ENCODE data around the gene TM4SF5.

Gene TM4SF5

DNA sequence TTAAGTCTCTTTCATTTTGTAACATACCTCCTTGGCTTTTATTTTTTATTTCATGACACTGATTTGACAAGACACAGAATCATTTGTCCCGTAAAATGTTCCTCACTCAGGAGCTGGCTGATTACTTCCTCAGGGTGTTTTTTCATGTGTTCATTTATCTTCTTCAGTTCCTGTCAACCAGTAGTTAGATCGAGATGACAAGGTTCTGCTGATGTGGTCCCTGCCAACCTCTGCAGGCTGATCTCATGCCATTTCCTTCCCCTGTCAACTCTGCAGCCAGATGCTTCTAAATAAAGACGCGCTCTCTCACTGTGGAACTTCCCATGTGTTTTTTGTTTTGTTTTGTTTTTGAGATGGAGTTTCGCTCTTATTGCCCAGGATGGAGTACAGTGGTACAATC is 23.8 kb upstream of the TM4SF5 start:
- DNase-seq (ENCODE audit: low read depth in 2 of 2), result no peak

DNA sequence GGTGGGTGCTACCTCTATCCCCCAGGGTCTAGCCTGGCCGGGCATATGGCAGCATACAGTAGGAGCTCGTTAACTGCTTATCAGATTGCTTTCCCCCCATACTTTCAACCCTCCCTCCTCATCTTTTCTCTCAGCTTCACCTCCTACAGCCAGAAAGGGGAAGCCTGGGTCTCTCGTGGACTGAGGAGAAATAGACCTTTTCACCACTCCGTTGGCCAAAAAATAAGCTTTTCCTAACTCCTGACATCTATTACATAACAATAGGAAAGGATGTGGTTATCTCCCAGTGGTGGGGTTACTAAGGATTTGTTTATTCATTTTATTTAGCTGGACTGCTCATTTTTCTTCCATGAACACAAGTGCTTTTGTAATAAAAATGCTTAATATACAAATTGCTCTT is 23.0 kb upstream of the TM4SF5 start:
- no peak for DNase-seq (ENCODE audit: low read depth in 2 of 2)

DNA sequence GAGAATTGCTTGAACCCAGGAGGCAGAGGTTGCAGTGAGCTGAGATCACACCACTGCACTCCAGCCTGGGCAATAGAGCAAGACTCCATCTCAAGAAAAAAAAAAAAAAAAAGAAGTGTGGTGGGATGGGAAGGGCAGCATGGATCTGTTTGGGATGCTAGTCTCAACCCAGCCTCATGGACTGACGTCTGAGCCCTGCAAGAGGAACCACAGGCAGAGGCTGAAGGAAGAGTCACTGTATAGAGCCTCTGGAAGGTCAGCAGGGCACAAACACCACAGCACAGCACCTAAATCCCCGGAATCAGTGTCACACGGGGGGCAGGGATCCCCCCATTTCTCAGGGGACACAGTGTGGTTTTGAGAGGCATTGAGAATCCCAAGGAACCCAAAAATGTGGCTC is 21.1 kb upstream of the TM4SF5 start:
- no peak for DNase-seq (ENCODE audit: low read depth in 2 of 2)

DNA sequence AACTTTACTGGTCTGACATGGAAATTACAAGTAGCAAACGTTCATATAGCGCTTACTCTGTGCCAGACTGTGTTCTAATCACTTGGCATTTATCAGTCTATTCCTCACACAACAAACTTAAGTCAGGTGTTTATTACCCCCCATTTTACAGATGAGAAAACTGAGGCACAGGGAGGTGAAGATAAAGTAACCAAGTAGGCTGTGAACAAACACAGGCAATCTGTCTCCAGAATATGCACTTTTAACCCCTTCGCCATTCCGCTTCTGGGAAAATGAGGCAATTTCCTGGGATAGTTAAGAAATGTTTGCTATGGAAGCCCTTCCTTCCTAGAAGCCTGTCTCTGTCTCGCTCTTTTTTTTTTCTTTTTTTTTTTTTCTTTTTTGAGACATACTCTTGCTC is 19.8 kb upstream of the TM4SF5 start:
- no peak for DNase-seq (ENCODE audit: low read depth in 2 of 2)

DNA sequence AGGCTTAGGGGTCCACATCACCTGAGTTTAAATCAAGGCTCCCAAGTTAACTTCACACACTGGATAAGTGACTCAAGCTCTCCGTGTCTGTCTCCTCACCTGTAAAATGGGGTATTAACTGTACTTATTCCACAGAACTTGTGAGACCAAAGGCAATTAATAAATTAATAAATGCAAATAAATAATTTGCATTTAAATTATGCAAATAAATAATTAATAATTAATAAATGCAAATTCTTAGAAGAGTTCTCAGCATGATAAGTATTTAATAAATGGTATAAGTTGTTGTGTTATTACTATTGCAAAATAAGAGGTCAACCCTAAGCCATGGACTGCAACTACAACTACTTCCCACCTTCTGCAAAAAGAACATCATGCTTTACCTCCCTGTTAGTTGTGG is 18.3 kb upstream of the TM4SF5 start:
- no peak for DNase-seq (ENCODE audit: low read depth in 2 of 2)

DNA sequence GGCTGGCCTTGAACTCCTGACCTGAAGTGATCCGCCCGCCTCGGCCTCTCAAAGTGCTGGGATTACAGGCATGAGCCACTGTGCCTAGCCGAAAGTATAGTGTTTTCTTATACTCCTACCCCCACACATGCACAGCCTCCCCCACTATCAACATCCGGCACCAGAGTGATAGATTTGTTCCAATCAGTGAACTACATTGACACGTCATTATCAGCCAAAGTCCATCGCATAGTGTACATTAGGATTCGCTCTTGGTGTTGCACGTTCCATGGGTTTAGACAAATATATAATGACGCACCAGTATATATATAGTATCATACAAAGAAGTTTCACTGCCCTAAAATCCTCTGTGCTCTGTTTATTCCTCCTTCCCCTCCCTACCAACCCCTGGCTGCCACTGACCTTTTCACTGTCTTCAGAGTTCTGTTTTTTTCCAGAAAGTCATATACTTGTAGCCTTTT is 11.9 kb upstream of the TM4SF5 start:
- DNase-seq (ENCODE audit: low read depth in 2 of 2), result no peak

DNA sequence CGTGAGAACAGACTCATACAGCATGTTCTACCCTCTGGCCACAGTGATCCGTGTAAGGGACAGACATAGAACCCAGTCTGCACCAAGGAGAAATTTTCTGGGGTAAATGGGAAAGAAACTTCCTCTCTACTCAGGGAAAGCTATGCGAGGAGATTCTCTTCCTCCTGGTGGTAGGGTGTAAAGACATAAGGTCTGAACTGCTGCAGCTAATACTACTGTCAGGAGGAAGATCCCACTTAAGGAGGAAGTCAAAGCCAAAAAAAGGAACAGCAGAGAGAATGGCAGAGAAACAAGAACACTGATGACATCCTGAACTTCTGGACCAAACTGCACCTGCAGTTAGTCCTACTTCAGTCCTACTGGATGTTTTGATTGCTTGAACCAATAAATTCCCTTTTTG is 7.1 kb upstream of the TM4SF5 start:
- no peak for DNase-seq (ENCODE audit: low read depth in 2 of 2)

DNA sequence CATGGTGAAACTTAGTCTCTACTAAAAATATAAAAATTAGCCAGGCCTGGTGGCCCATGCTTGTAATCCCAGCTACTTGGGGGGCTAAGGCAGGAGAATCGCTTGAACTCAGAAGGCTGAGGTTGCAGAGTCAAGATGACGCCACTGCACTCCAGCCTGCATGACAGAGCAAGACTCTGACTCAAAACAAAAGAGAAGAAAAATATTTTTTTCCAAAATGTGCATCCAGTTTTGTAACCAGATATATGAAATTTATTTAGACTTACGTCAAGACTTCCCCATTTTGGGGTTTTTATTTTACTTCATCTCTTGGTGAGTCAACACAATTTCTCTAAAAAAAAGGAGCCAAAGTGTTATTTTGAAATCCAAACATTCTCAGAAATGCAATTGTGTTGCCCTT is 5.5 kb upstream of the TM4SF5 start:
- no peak for DNase-seq (ENCODE audit: low read depth in 2 of 2)

DNA sequence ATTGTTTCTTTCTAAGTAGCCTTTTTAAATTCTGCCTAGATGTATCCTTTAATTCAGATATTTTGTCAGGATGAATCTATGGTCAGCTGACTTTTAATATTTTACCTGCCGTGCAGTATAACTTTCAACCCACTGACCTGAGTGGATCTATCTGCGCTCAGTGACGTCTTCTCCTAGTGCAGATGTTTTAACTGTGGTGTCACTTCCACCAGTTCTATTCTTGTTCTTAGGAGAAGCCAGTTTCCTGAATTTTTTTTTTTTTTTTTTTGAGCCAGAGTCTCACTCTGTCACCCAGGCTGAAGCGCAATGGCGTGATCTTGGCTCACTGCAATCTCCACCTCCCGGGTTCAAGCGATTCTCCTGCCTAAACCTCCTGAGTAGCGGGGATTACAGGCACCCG is 5.0 kb upstream of the TM4SF5 start:
- DNase-seq (ENCODE audit: low read depth in 2 of 2), result no peak

DNA sequence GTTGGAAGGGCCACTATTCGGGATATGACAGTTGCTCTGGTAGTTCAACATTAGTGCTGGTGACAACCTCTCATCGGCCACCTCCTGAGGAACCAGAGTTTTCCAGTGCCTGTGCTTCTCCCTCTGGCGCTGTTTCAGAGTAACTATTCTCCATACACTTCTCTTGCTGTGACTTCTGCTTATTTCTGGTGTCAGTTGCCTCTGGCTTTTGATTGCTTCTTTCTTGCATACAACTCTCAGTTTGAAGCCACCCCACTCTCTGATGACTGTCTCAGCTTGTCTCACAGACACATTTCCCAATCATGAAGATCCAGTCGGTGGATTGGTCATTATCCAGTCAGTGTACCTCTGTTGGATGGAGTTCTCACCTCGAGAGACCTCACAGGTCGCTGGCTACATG is 3.4 kb upstream of the TM4SF5 start:
- DNase-seq (ENCODE audit: low read depth in 2 of 2), result no peak

DNA sequence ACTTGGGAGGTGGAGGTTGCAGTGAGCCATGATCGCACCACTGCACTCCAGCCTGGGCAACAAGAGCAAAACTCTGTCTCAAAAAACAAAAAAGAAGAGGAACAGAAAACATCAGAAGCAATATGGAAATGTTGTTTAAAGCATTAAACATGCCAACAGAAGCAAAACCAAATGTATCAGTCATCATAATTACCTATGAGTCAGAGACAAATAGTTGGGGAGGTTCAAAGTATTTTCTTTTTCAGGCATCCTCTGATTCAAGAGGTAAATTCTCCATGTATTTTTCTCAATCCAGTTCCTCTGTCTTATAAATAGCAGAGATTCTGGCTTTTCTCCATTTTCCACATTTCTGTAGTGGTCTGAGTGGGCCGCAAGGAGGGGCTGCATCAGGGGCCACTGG is 2.1 kb upstream of the TM4SF5 start:
- no peak for DNase-seq (ENCODE audit: low read depth in 2 of 2)

DNA sequence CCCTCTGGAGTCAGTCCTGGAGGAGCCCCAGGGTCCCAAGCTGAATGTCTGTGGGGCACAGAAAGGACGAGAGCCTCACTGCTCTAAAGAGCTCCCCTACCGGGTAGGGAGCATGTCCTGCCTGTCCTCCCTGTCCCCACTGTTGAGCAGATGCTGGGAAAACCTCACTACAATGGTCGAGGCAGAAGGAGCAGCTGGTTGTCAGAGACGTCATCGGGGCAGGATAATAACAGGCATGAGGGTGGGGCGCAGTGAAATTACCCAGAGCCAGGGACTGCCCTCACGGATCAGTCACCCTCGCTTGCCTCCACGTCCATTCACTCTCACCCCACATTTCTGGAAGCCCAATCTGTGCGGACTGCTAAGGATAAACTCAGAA is 538 bp downstream of the TM4SF5 start:
- DNase-seq (ENCODE audit: low read depth in 2 of 2), result no peak

DNA sequence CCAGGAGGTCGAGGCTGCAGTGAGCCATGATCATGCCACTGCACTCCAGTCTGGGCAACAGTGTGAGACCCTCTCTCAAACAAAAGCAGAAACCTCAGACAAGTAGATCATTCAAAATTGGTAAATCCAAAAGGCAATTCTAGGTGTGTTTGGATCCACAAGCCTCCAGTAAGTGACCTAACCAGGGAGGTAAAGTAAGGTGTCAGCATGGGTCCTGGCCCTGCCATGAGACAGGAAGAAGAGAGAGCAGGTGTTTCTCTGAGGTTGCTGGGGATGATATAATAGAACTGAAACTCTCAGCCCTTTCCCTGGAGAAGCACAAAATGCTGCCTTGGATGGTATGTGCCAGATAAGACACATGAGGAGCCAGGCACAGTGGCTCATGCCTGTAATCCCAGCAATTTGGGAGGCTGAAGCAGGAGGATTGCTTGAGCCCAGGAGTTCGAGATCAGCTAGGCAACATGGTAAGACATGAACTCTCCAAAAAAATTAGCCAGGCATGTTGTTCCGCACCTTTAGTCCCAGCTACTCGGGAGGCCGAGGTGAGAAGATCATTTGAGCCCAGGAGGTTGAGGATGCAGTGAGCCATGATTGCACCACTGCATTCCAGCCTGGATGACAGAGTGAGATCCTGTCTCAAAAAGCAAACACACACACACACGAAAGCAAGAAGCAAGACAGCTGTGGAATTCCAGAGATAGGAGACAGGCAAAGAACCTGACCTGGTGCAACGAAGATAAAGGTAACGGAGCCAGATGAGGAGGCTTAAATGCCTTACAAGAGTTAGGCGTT is 6.5 kb downstream of the TM4SF5 start:
- no peak for DNase-seq (ENCODE audit: low read depth in 2 of 2)

DNA sequence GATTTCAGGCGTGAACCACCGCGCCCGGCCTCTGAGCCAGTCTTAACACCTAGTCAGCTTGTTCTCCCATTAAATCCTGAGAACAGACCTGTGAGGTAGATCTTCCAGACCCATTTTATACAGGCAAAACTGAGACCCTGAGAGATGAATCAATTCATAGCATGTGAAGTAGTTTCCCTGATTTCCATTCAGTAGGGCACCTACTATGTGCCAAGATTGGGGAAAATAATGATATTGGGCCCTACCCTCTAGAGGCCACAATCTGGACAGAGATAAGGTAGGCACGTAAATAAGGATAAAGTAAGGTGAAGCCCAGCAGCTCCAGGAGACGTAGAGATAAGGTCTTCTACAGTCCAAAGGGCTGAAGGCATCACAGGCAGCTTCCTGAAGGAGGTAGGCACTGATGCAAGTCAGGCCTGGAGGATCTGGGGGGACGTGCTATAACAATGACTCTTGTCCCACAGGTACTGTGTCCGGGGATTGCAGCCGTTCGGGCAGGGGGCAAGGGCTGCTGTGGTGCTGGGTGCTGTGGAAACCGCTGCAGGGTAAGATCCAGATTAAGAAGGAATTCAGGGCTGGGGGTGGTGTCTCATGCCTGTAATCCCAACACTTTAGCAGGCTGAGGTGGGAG is 8.8 kb downstream of the TM4SF5 start:
- DNase-seq (ENCODE audit: low read depth in 2 of 2), result no peak

DNA sequence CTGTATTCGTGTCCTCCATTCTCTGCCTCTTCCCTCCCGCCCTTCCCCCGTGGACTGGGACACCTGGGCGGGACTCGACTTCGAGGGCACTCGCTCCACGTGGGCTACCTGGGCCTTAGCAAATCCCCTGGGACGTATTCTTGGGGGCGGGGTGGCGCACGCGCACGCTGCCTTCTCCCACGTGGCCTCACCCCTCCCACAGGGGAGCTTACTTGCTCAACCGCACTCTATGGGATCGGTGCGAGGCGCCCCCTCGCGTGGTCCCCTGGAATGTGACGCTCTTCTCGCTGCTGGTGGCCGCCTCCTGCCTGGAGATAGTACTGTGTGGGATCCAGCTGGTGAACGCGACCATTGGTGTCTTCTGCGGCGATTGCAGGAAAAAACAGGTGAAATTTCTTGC is 11.0 kb downstream of the TM4SF5 start:
- DNase-seq (ENCODE audit: low read depth in 2 of 2), result no peak

DNA sequence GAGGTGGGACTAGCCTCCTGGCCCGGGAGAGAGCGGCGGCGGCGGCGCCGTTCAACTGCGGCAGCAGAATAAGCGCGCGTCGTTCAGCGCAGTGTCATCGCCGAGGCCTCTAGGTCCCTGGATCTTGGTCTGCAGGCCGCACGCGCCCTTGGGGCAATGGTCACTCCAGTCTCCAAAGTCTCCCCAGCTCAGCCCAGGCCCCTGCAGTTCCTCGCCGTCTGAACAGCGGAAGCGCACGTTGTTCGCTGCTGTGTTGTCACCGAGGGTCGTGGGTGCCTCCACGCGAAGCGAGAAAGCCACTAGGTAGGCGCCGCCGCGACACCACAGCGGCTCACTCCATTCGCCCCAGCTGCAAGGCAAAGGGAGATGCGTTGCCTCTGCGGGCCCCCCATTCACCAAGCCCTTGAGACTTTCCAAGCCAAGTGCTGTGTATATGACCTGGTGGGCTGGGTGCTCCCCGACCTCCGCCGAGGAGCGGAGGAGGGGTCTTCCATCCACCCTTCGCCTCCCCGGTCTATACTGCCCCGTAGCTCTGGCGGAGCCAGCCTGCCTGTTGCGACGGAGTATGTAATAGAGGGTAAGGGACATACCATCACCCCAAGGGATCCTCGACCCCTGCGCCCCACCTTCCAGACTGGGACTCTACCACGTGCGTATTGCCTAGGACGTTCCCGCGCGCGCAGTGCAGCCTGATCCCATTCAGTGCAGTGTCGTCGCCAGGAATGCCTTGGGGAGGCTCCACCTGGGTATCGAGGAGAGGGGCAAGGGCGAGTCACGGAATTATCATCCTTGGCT is 13.8 kb downstream of the TM4SF5 start:
- no peak for DNase-seq (ENCODE audit: low read depth in 2 of 2)

DNA sequence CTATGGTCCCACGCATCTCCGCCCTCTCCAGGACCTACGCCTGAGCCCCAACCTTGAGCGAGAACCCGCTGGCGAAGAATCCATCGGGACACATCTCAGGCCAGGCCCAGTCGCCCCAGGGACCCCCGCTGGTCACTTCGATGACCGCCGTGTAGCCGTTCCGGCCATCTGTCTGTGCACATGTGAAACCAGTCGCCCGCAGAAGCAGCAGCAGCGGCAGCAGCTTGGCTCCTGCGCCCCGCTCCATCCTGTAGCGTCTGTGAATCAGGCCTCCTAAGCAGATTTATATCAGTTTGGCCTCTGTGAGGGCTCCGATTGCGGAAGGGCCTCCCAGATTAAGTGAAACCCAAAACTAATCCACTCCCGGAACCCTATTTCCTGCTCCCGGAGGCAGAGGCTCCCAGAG is 14.4 kb downstream of the TM4SF5 start, which contains the start of gene VMO1:
Gene VMO1, minus strand, starts transcription at position 259 of the 406 bp plus-strand sequence. Its CDS starts 12 bp downstream, at position 247.
- no peak for DNase-seq (ENCODE audit: low read depth in 2 of 2)

DNA sequence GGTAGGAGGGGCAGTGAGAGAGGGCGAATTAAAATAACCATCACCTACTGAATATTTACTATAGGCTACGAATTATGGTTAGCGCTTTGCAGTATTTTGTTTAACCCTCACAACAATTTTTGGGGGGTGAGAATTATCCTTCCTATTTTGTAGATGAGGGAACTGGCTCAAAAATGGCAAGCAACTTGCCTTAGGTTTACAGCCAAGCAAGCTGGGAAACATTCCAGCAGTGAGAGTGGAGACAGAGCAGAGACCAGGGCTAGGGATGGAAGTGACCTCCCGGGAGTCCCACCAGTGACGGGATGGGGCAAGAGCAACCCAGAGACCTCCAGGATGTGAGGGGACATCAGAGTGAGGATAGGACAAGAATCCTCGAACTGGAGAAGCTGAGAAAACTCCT is 14.8 kb downstream of the TM4SF5 start:
- DNase-seq (ENCODE audit: low read depth in 2 of 2), result no peak

DNA sequence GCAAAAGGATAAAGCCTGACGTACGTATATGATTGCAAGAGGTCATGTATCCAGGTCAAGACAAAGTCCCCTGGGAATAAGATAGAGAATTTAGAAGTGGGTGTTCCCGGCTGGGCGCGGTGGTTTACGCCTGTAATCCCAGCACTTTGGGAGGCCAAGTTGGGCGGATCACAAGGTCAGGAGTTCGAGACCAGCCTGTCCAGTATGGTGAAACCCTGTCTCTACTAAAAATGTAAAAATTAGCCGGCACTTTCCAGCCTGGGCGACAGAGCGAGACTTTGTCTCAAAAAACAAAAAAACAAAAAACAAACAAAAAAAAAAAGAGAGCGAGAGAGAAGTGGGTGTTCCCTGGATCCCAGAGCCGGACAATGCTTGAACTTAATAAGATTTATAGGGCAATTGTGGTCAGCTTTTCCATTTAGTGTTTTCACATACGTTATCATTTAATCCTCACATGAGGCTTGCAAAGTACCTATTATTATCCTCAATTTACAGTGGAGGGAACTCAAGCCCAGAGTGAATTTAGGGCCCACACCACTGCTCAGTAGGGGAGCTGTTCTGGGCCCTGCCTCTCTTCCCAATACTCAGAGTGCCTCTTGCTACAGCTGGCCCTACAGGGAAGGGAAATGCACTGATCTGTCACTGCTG is 16.6 kb downstream of the TM4SF5 start:
- DNase-seq (ENCODE audit: low read depth in 2 of 2), result no peak

DNA sequence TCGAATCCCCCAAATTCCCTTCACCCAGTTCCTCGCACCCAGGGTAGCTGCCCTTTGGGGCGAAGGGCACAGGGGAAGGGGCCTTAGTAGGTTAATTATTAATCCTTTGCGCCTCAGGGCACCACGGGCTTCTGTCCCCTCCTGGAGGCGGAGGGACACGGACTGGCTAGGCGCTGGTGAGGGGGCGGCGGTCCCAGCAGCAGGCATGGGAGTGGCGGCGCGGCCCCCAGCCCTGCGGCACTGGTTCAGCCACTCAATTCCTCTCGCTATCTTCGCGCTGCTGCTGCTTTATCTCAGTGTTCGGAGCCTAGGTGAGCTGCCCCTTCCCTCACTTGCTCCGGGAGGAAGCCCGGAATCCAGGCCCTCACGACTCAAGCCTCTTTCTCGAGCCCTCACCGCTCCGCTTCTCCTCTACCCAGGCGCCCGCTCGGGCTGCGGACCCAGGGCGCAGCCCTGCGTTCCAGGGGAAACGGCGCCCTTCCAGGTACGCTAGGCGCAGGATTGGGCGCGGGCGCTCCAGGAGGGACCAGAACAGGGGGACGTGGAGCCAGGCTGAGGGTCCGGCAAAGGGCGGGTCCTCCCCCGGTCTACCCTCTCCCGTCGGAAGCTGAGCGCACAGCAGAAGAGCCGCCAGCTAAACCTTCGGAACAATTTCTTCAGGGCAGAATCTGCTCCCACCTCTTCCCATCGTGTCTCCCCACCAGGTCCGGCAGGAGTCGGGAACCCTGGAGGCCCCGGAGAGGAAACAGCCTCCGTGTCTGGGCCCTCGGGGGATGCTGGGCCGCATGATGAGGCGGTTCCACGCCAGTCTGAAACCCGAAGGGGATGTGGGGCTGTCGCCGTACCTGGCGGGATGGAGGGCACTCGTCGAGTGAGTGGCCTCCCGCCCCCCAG is 17.4 kb downstream of the TM4SF5 start, which contains the start of gene GLTPD2:
Gene GLTPD2, plus strand, starts transcription at position 158 of the 894 bp plus-strand sequence. Its CDS starts 48 bp downstream, at position 206.
- DNase-seq (ENCODE audit: low read depth in 2 of 2), result no peak

DNA sequence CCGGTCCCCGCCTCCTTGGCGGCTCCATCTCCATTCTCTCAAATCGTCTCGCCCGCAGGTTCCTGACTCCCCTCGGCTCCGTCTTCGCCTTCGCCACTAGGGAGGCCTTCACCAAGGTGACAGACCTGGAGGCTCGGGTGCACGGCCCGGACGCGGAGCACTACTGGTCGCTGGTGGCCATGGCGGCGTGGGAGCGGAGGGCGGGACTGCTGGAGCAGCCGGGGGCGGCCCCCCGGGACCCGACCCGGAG is 17.9 kb downstream of the TM4SF5 start:
- no peak for DNase-seq (ENCODE audit: low read depth in 2 of 2)
